Measurements from ENCODE around the gene TMEM121. TPM values are rescaled to one million over a fixed set of nuclear protein-coding genes. Genes with fewer than 3 reads are reported as not detected.

Gene TMEM121
- total and polyA plus RNA-seq, 2 of the 4 experiments (the other 2 are of a cell fraction): 2.7 to 6.3 TPM

DNA sequence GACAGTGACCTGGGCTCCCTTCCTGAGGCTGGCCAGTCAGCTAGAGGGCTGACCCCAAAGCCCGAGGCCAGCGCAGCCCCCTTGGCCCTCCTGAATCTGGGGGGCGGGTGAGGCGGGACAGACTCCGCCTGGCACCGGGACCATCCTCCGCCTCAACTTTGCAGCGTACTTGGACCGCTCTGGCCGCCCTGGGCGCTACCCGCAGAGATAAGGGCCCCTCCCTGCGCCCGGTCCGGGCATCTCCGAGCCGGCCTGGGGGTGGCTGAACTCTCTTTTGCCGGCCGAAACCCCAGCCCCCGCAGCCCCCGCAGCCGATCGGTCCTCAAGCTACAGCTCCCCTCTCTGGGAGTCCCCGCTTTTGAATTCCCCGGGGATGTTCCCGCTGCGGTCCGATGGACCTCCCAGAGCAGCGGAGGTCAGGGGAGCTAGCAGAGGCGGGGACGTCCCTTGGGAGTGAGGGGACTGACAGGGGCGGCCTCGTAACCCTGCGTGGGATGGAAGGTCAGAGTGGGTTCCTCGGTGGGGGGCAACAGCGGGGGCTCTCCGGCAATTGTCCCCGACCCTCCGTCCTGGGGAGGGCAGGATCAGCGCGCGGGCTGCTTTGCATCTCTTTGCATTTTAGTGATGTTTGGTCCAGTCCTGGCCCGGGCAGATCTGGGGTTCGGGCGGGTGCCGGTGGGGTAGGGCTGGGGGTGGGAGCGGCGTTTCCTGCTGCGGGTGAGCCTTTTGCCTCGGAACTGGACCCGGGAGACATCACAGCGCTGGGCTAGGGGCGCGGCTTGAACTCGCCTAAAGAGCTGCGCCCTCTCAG, 40.0 kb upstream of the TMEM121 start, which contains the start of gene CRIP1:
TSS of gene CRIP1 (plus strand) at position 724 of the 811 bp plus-strand sequence. CDS start 374 bp downstream, outside the sequence.
- ATAC-seq (ENCODE audit: low read depth) (no peak), DNase-seq (no peak)
- WGBS, 2 experiments (ENCODE audit: extremely low coverage in 2 of 2, insufficient read length in 1 of 2): 17% methylated on average over 15 of the region's 56 CpGs; no CpG with 5 or more reads in 1 of the 2 experiments
- no peak within 1 kb of the TSS for H3K4me3 ChIP-seq (ENCODE audit: insufficient read depth, low read depth, low read length)
- ChIA-PET CTCF (interaction anchor here (1.0 kb wide), 1 partner anchor 17 kb away, joined by 3 read pairs; no protein-coding TSS in a partner anchor), POLR2A (ENCODE audit: unreplicated experiment) (no interaction called here)
- no peak within 1 kb of the TSS for H2BK20ac ChIP-seq (ENCODE audit: low read depth, low read length)
- no peak within 1 kb of the TSS for H2BK15ac ChIP-seq (ENCODE audit: low read depth, low read length)
- in situ Hi-C loops (cut with MboI; ENCODE audit: low sequenced_read_pairs) (no loop called here), intact Hi-C loops (cut with micrococcal nuclease) (no loop called here), dilution Hi-C loops (cut with HindIII; ENCODE audit: low sequenced_read_pairs, unreplicated experiment) (no loop called here)
- H3K14ac ChIP-seq (replicated peaks; ENCODE audit: low read depth, low read length): no peak within 1 kb of the TSS
- H3K4me2 ChIP-seq (ENCODE audit: low read depth, low read length): no peak within 1 kb of the TSS
- H3K4me1 ChIP-seq (ENCODE audit: control insufficient read depth, insufficient read depth, low read length): peaks cover 9% of the 10 kb centered on the region
- H3K18ac ChIP-seq (ENCODE audit: low read depth, low read length): no peak within 1 kb of the TSS
- no peak within 1 kb of the TSS for H2AK9ac ChIP-seq (replicated peaks; ENCODE audit: low read depth, low read length, poor library complexity)
- H3K79me1 ChIP-seq (ENCODE audit: low read depth in 1 of 2, low read length in 2 of 2): no peaks in the 10 kb centered on the region; a peak in 1 of 4 replicates
- H4K20me1 ChIP-seq (ENCODE audit: insufficient read depth, low read length): no peaks in the 10 kb centered on the region; the same call in 1 of the 2 replicates
- H3K27me3 ChIP-seq (ENCODE audit: control insufficient read depth, insufficient read depth, low read length): peaks cover 25% of the 10 kb centered on the region; the same call in 1 of the 2 replicates
- no peak within 1 kb of the TSS for H4K5ac ChIP-seq (ENCODE audit: low read depth, low read length)
- H3K9ac ChIP-seq (ENCODE audit: low read depth, low read length): no peak within 1 kb of the TSS
- H3K4ac ChIP-seq (ENCODE audit: low read depth, low read length): no peak within 1 kb of the TSS
- H3K36me3 ChIP-seq (ENCODE audit: control insufficient read depth, insufficient read depth, low read length): no peaks in the 10 kb centered on the region
- no peak within 1 kb of the TSS for H4K8ac ChIP-seq (ENCODE audit: low read depth in 2 of 2, low read length in 2 of 2)
- no peak within 1 kb of the TSS for H2BK120ac ChIP-seq (ENCODE audit: low read depth, low read length)
- H2BK5ac ChIP-seq (ENCODE audit: low read depth, low read length, poor library complexity, severe bottlenecking): no peak within 1 kb of the TSS
- no peak within 1 kb of the TSS for H3K23ac ChIP-seq (ENCODE audit: low read depth, low read length)
- no TSS peak for BruUV-seq (replicated peaks)
- TF ChIP-seq SMC3 (IDR thresholded peaks at IDR 0.05; ENCODE audit: low read depth, low read length) (no peak), POLR2A (IDR thresholded peaks at IDR 0.05; ENCODE audit: low read depth, low read length) (no peak), RCOR1 (IDR thresholded peaks at IDR 0.05; ENCODE audit: insufficient replicate concordance, low read length) (no peak), MXI1 (IDR thresholded peaks at IDR 0.05; ENCODE audit: borderline replicate concordance, low read depth, low read length) (no peak), MAFK (IDR thresholded peaks at IDR 0.05; ENCODE audit: low read depth, low read length) (no peak), RFX5 (IDR thresholded peaks at IDR 0.05; ENCODE audit: low read depth, low read length) (no peak), RAD21 (IDR thresholded peaks at IDR 0.05; ENCODE audit: low read length) (no peak), MAZ (IDR thresholded peaks at IDR 0.05; ENCODE audit: borderline replicate concordance, low read depth, low read length) (no peak), FOS (IDR thresholded peaks at IDR 0.05; ENCODE audit: low read depth, low read length) (no peak), NFE2L2 (IDR thresholded peaks at IDR 0.05; ENCODE audit: low read depth, low read length) (no peak)
- TF ChIP-seq, protein P1, sequence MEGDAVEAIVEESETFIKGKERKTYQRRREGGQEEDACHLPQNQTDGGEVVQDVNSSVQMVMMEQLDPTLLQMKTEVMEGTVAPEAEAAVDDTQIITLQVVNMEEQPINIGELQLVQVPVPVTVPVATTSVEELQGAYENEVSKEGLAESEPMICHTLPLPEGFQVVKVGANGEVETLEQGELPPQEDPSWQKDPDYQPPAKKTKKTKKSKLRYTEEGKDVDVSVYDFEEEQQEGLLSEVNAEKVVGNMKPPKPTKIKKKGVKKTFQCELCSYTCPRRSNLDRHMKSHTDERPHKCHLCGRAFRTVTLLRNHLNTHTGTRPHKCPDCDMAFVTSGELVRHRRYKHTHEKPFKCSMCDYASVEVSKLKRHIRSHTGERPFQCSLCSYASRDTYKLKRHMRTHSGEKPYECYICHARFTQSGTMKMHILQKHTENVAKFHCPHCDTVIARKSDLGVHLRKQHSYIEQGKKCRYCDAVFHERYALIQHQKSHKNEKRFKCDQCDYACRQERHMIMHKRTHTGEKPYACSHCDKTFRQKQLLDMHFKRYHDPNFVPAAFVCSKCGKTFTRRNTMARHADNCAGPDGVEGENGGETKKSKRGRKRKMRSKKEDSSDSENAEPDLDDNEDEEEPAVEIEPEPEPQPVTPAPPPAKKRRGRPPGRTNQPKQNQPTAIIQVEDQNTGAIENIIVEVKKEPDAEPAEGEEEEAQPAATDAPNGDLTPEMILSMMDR (conservative IDR thresholded peaks at IDR 0.05; ENCODE audit: low read depth, low read length): no peak
- TF ChIP-seq, protein P2, sequence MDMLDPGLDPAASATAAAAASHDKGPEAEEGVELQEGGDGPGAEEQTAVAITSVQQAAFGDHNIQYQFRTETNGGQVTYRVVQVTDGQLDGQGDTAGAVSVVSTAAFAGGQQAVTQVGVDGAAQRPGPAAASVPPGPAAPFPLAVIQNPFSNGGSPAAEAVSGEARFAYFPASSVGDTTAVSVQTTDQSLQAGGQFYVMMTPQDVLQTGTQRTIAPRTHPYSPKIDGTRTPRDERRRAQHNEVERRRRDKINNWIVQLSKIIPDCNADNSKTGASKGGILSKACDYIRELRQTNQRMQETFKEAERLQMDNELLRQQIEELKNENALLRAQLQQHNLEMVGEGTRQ (IDR thresholded peaks at IDR 0.05; ENCODE audit: low read depth, low read length): no peak
- H2AK5ac ChIP-seq (ENCODE audit: low read depth, low read length): no peak within 1 kb of the TSS
- no peak within 1 kb of the TSS for H3K27ac ChIP-seq (ENCODE audit: insufficient read depth, low read length)
- H2AFZ ChIP-seq (replicated peaks; ENCODE audit: low read length, poor library complexity): peak within 1 kb of the TSS; percentile 58
- H3K9me3 ChIP-seq (ENCODE audit: control insufficient read depth, insufficient read depth, low read length): no peaks in the 10 kb centered on the region
- H3K56ac ChIP-seq (ENCODE audit: extremely low read depth, insufficient read depth, low read length): no peak within 1 kb of the TSS
- H3K9me1 ChIP-seq (ENCODE audit: insufficient read depth, low read length): peaks cover under 1% of the 10 kb centered on the region
- H4K91ac ChIP-seq (ENCODE audit: insufficient read depth, low read depth, low read length): no peak within 1 kb of the TSS

Data from IMR-90 (cell line).